ENCODE measurements around the gene TMEM14A. TPM values are rescaled to one million over a fixed set of nuclear protein-coding genes. Genes with fewer than 3 reads are reported as not detected.

TMEM14A gene
- total RNA-seq, 2 donors from 2014 or later: 9.2 to 12.6 TPM

GRCh38 chr6:52733172-52733571 lies 62.3 kb downstream of the TMEM14A start:
- H3K27ac Mint-ChIP-seq: no peak overlapping the region
- H3K9me3 Mint-ChIP-seq: no peaks in the 10 kb centered on the region
- Histone ChIP-seq H3K4me3 (ENCODE audit: low read length) (no peak overlapping the region), H3K9me3 (ENCODE audit: control insufficient read depth, low read length) (no peaks in the 10 kb centered on the region), H3K9ac (ENCODE audit: extremely low read depth, low read length, poor library complexity, severe bottlenecking) (no peak overlapping the region), H3K27me3 (ENCODE audit: control insufficient read depth, insufficient read depth, low read length, poor library complexity, severe bottlenecking) (no peaks in the 10 kb centered on the region), H3K36me3 (ENCODE audit: control insufficient read depth, insufficient read depth, low read length) (no peaks in the 10 kb centered on the region), H3K27ac (ENCODE audit: low read depth, low read length) (no peak overlapping the region), H3K4me1 (ENCODE audit: control insufficient read depth, insufficient read depth, low read length) (no peaks in the 10 kb centered on the region)
- no peaks in the 10 kb centered on the region for H3K36me3 Mint-ChIP-seq (ENCODE audit: low read depth)
- WGBS, 2 experiments (ENCODE audit: insufficient coverage in 1 of 2, insufficient read length in 1 of 2): 100% methylated on average over 1 of the region's 1 CpG
- no peak for DNase-seq
- H3K4me3 Mint-ChIP-seq: no peak overlapping the region
- peaks cover 28% of the 10 kb centered on the region for H3K4me1 Mint-ChIP-seq
- no peak for TF ChIP-seq CTCF (conservative IDR thresholded peaks at IDR 0.05)
- no peaks in the 10 kb centered on the region for H3K27me3 Mint-ChIP-seq (ENCODE audit: insufficient read depth)

- Histone ChIP-seq H3K27me3 (ENCODE audit: control insufficient read depth, insufficient read depth, low read length, poor library complexity, severe bottlenecking) (no peaks in the 10 kb centered on the region), H3K4me1 (ENCODE audit: control insufficient read depth, insufficient read depth, low read length) (no peaks in the 10 kb centered on the region), H3K4me3 (ENCODE audit: low read length) (no peak overlapping the region), H3K27ac (ENCODE audit: low read depth, low read length) (no peak overlapping the region), H3K9ac (ENCODE audit: extremely low read depth, low read length, poor library complexity, severe bottlenecking) (no peak overlapping the region), H3K36me3 (ENCODE audit: control insufficient read depth, insufficient read depth, low read length) (no peaks in the 10 kb centered on the region), H3K9me3 (ENCODE audit: control insufficient read depth, low read length) (no peaks in the 10 kb centered on the region)
- peaks cover 24% of the 10 kb centered on the region for H3K4me1 Mint-ChIP-seq
- H3K9me3 Mint-ChIP-seq: no peaks in the 10 kb centered on the region
- H3K36me3 Mint-ChIP-seq (ENCODE audit: low read depth): no peaks in the 10 kb centered on the region
- no peak for TF ChIP-seq CTCF (conservative IDR thresholded peaks at IDR 0.05)
- no peaks in the 10 kb centered on the region for H3K27me3 Mint-ChIP-seq (ENCODE audit: insufficient read depth)
- DNase-seq: no peak
- WGBS, 2 experiments (ENCODE audit: insufficient coverage in 1 of 2, insufficient read length in 1 of 2): 82 to 97% methylated on average over 2 to 3 of the region's 3 CpGs
- no peak overlapping the region for H3K27ac Mint-ChIP-seq
- no peak overlapping the region for H3K4me3 Mint-ChIP-seq
Measured at GRCh38 chr6:52734072-52734471, 63.2 kb downstream of the TMEM14A start.

- Histone ChIP-seq H3K9ac (ENCODE audit: extremely low read depth, low read length, poor library complexity, severe bottlenecking) (no peak overlapping the region), H3K36me3 (ENCODE audit: control insufficient read depth, insufficient read depth, low read length) (no peaks in the 10 kb centered on the region), H3K27ac (ENCODE audit: low read depth, low read length) (no peak overlapping the region), H3K4me1 (ENCODE audit: control insufficient read depth, insufficient read depth, low read length) (no peaks in the 10 kb centered on the region), H3K4me3 (ENCODE audit: low read length) (no peak overlapping the region), H3K9me3 (ENCODE audit: control insufficient read depth, low read length) (no peaks in the 10 kb centered on the region), H3K27me3 (ENCODE audit: control insufficient read depth, insufficient read depth, low read length, poor library complexity, severe bottlenecking) (no peaks in the 10 kb centered on the region)
- 88 to 91% methylated on average over 5 to 6 of the region's 6 CpGs for WGBS, 2 experiments (ENCODE audit: insufficient coverage in 1 of 2, insufficient read length in 1 of 2)
- H3K4me1 Mint-ChIP-seq: peaks cover 21% of the 10 kb centered on the region
- H3K27me3 Mint-ChIP-seq (ENCODE audit: insufficient read depth): peaks cover 1% of the 10 kb centered on the region
- no peak for DNase-seq
- H3K27ac Mint-ChIP-seq: no peak overlapping the region
- H3K36me3 Mint-ChIP-seq (ENCODE audit: low read depth): no peaks in the 10 kb centered on the region
- H3K9me3 Mint-ChIP-seq: peaks cover 2% of the 10 kb centered on the region
- no peak overlapping the region for H3K4me3 Mint-ChIP-seq
- no peak for TF ChIP-seq CTCF (conservative IDR thresholded peaks at IDR 0.05)
Measured at GRCh38 chr6:52735071-52735470, 64.2 kb downstream of the TMEM14A start.

Data from endodermal cell (in vitro differentiated cells).